Mononuclear cell (primary cell): ENCODE results near the gene PDE4D. TPM values are rescaled to one million over a fixed set of nuclear protein-coding genes. Genes with fewer than 3 reads are reported as not detected.
"Not testable (repeated sequence)": the region's sequence is repeated elsewhere in the genome, so short reads cannot be mapped to it uniquely, and the experiment has no call there.

Source experiments
- H3K27me3 ChIP-seq: 2 replicates; pipeline ENCODE4 v1.6.0; 2011; ENCODE audit warnings: low read length, control low read depth; ENCODE audit not compliant: insufficient read depth
- H3K4me1 ChIP-seq: 2 replicates; pipeline ENCODE4 v1.5.1; 2011; ENCODE audit warnings: mild to moderate bottlenecking, low read length, control low read depth; ENCODE audit not compliant: insufficient read depth
- H3K4me3 ChIP-seq: 2 replicates; pipeline ENCODE4 v1.5.1; 2011; ENCODE audit warnings: mild to moderate bottlenecking, low read length, moderate library complexity
- H3K9me3 ChIP-seq: 2 replicates; pipeline ENCODE4 v1.5.1; 2011; ENCODE audit warnings: low read depth, mild to moderate bottlenecking, control low read depth, low read length
- total RNA-seq: library from RNA; depleted of rRNA; stranded (reverse); fragments of >200 nt; gene quantifications from one replicate; pipeline ENCODE4 v1.2.3, GENCODE V29; 2012

PDE4D gene
- total RNA-seq, 1 donor = 171 TPM

DNA sequence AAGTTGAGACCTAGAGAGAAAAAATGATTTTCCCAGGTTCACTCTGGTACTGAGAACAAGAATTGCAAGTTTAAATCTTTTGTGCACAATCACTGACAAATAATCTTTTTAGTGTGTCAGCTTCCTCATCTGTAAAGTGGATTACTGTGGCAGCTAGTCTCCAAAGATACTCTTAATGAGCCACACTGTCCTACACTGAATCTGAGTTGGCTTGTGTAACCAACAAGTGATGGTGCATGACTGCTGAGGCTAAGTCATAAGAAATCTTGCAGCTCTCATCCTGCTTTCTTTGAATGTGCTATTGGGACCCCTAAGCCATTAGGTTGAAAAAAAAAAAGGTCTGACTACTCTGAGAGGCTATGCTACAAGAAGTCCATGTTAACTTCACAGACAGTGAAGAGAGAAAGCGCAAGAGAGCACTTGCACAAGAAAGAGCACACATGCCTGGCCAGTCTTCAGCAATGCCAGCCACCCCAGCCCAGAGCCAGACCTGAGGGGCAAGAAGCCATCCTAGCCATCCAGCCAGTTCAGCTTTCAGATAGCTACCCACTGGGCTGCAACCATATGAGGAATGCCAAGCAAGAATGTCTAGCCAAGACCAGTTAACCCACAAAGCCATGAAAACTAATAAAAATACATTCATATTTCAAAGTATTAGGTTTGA, 891.2 kb downstream of the PDE4D start:
- no peaks in the 10 kb centered on the region for H3K9me3 ChIP-seq
- H3K4me1 ChIP-seq = no peaks in the 10 kb centered on the region
- H3K4me3 ChIP-seq = no peak overlapping the region
- H3K27me3 ChIP-seq = no peaks in the 10 kb centered on the region

DNA sequence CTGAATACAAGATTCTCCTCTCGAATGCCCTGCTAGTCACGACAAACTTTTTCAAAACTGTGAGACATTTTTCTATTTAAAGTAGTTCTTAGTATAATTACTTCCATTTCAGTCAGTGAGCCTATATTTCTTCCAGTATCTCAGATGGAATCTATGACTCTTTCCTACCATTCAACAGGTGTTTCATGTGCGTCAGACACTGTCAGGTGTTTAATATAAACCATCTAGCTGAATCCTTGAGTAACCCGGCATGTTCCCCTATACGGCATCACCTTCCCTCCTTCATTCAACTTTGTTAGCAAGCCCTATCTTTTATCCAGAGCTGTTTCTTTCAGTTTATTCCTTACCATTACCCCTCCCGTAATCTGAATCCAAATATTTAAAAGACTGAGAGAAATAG, 891.8 kb downstream of the PDE4D start:
- H3K9me3 ChIP-seq = no peaks in the 10 kb centered on the region
- H3K4me3 ChIP-seq = no peak overlapping the region
- no peaks in the 10 kb centered on the region for H3K27me3 ChIP-seq
- no peaks in the 10 kb centered on the region for H3K4me1 ChIP-seq

DNA sequence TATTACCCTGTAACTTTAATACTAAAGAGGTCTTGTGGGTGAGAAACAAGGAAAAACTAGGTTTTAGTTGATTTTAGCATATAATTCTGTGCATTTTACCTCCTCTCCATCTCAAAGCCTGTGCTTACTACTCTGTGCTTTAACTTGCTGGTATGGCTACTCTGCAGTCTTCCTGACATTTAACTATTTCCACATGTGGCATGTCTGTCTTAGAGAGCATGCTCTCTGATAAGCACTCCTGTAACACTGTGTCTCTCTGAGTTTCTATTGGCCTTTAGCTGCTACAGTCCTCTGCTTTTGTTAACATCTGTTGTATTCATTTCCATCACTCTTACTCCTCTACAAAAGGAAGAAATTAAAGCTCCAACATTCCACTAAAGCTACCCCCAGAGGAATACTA, 892.4 kb downstream of the PDE4D start:
- Histone ChIP-seq H3K9me3 (no peaks in the 10 kb centered on the region), H3K4me1 (no peaks in the 10 kb centered on the region), H3K27me3 (no peaks in the 10 kb centered on the region), H3K4me3 (no peak overlapping the region)

DNA sequence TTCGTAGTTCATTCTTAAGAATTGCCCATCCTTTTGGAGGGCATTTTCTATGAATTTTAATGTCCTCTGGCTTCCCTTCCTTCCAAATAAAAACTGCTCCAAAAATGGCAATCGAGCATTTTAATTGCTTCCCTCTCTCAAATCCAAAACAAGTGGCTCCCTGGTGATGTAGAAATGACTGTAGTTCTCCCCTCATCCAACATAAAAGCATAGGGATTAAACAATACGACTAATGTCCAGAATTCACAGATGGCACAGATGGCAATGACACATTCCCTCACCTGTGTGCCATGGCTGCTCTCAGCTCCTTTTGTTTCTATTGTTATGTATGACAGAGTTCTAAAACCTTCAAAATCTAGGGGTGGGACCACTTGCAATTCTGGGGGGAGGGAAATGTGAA, 893.3 kb downstream of the PDE4D start:
- Histone ChIP-seq H3K4me1 (no peaks in the 10 kb centered on the region), H3K9me3 (no peaks in the 10 kb centered on the region), H3K4me3 (no peak overlapping the region), H3K27me3 (no peaks in the 10 kb centered on the region)

DNA sequence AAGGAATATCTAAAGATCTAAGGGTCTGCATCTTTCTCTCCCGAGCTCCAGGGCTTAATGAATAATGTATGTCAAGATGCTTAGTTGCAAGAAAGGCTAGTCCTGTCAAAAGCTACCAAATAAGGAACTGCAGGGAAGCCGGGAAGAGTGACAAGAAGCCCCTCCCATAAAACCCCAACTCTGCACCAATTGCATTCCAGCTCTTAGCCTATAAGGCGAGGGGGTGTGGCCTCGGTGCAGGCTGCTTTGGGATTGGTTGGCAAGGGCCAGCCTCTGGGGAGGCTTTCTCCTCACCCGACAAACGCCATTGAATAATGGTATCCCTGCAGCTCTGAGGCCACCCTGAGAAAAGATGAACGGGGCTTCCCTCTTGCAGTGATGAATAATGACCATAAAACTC, 893.7 kb downstream of the PDE4D start:
- H3K9me3 ChIP-seq = no peaks in the 10 kb centered on the region
- H3K4me1 ChIP-seq = no peaks in the 10 kb centered on the region
- no peaks in the 10 kb centered on the region for H3K27me3 ChIP-seq
- no peak overlapping the region for H3K4me3 ChIP-seq

DNA sequence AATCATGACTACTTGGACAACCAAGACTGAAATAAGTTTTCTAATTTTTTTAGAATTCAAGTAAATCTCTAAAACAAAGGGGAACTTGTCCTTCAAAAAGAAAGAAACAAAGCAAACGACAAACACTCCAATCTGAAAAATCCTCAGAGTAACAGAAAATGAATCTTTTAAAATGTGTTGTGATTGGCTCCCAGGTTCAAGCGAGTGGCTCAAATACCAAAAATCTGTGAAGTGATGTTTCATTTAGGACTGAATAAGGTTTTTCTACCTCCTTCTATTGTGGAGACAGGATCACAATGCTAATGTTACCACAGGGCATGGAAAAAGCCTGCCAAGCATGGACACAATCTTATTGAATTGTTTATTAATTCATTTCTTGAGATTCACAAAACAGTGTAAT, 895.0 kb downstream of the PDE4D start:
- Histone ChIP-seq H3K4me3 (no peak overlapping the region), H3K9me3 (no peaks in the 10 kb centered on the region), H3K27me3 (no peaks in the 10 kb centered on the region), H3K4me1 (no peaks in the 10 kb centered on the region)

DNA sequence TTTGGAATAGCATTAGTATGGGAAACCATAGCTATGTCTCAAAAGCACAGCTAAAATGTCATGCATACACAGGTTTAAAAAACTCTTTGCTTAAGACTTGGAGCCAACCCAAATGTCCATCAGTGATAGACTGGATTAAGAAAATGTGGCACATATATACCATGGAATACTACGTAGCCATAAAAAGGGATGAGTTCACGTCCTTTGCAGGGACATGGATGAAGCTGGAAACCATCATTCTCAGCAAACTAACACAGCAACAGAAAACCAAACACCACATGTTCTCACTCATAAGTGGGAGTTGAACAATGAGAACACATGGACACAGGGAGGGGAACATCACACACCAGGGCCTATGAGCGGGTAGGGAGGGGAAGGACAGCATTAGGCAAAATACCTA, 897.7 kb downstream of the PDE4D start:
- not testable (repeated sequence) for H3K4me1 ChIP-seq, H3K9me3 ChIP-seq

DNA sequence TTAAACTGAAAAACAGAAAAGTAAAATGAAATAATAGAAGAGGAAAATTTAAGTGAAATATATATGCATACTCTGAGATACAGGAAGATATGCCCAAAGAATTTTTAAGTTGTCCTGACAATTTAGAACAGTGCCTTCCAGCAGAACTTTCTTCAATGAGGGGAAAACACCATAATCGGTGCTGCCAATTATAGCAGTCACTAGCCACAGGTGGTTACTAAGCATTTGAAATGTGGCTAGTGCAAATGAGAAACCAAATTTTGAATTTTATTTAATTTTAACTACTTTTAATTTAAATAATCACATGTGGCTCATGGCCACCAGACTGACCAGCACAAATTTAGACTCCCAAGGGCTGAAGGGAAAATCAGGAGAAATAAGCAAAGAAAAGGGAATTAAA, 900.1 kb downstream of the PDE4D start:
- no peak overlapping the region for H3K4me3 ChIP-seq
- no peaks in the 10 kb centered on the region for H3K27me3 ChIP-seq
- no peaks in the 10 kb centered on the region for H3K4me1 ChIP-seq
- H3K9me3 ChIP-seq = no peaks in the 10 kb centered on the region

More for the DNA sequence above, 897.7 kb downstream of the PDE4D start:
- H3K4me3 ChIP-seq, H3K27me3 ChIP-seq: not testable (repeated sequence)

DNA sequence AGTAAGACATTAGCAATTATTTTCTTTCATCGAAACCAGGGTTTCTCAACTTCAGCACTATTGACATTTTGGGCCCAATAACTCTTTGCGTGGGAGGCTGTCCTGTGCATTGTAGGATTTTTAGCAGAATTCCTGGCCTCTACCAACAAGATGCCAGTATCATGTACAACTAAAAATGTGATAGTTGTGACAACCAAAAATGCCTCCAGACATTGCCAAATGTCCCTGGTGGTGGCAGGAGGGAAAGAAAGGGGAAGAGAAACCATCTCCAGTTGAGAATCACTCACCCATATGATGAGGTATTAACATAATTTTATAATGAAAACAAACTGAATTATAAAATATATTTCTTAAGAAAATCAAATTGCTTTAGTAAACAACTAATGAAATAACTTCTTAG, 904.6 kb downstream of the PDE4D start:
- Histone ChIP-seq H3K9me3 (no peaks in the 10 kb centered on the region), H3K27me3 (no peaks in the 10 kb centered on the region), H3K4me1 (no peaks in the 10 kb centered on the region), H3K4me3 (no peak overlapping the region)

DNA sequence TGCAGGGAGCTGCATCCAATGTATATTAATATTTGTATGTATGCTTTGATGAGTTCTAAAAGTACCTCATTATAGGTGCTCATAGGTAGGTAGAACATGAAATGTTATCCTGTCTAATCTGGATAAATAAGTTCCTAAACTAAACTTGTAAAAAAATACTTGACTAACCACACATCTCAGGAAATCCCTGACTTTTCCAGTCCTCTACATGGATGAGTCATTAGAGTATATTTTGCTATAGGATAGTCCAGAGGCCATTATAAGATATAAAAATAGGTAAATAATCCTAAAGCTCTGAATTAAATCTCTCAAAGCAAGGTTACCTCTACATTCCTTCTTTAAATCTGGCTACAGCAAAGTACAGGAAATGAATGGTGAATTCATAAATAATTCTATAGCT, 906.3 kb downstream of the PDE4D start:
- H3K4me1 ChIP-seq = no peaks in the 10 kb centered on the region
- H3K9me3 ChIP-seq = no peaks in the 10 kb centered on the region
- H3K4me3 ChIP-seq = no peak overlapping the region

DNA sequence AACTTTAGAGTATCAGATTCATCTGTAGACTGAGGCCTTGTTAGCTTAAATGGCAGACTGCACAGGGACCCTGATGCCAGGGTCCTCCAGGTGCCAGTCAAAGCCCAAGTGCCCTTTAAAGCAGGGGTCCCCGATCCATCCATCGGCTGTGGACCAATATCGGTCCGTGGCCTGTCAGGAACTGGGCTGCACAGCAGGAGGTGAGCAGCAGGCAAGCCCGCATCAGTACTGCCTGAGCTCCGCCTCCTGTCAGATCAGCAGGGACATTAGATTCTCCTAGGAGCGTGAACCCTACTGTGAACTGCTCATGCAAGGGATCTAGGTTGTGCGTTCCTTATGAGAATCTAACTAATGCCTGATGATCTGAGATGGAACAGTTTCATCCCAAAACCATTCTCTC, 907.2 kb downstream of the PDE4D start:
- Histone ChIP-seq H3K4me3 (no peak overlapping the region), H3K27me3 (no peaks in the 10 kb centered on the region), H3K9me3 (no peaks in the 10 kb centered on the region), H3K4me1 (no peaks in the 10 kb centered on the region)

More for the DNA sequence above, 906.3 kb downstream of the PDE4D start:
- H3K27me3 ChIP-seq = no peaks in the 10 kb centered on the region

DNA sequence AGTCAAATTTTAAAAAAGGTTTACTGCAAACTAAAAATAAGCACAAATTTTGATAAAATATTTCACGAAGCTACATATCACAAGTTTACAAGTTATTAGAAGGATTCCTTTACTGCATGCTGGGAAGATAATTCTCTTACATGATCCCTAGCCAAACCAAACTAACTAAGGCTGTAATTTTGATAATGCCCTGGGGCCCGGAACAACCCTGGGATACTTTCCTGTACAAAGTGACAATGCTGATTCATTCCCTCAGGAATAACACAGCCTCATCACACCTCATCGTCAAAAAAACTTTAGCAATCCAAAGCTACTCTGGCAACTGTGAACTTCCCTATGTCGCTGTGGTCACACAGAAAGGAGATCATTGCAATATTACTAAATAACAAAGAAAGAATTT, 907.8 kb downstream of the PDE4D start:
- Histone ChIP-seq H3K4me1 (no peaks in the 10 kb centered on the region), H3K27me3 (no peaks in the 10 kb centered on the region), H3K9me3 (no peaks in the 10 kb centered on the region), H3K4me3 (no peak overlapping the region)

DNA sequence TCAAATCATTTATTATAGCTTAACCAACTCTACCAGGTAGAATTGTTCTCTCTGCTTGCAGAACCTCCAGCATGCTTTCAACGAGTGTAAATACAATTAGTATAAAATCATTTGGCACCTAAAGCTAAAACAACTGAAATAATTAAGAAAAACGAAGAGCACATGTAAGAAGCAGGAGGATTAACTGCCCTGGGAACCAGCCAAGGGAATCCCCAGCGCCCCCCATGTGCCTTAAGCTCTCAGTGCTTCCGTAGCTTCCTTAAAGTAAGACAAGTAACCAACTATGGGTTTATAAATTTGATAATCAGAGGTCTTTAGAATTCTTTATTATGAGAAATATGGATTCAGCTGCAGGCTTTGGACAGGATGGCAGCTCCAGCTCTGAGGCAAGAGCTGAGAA, 908.2 kb downstream of the PDE4D start:
- no peaks in the 10 kb centered on the region for H3K27me3 ChIP-seq
- no peak overlapping the region for H3K4me3 ChIP-seq
- H3K4me1 ChIP-seq = no peaks in the 10 kb centered on the region
- H3K9me3 ChIP-seq = no peaks in the 10 kb centered on the region

DNA sequence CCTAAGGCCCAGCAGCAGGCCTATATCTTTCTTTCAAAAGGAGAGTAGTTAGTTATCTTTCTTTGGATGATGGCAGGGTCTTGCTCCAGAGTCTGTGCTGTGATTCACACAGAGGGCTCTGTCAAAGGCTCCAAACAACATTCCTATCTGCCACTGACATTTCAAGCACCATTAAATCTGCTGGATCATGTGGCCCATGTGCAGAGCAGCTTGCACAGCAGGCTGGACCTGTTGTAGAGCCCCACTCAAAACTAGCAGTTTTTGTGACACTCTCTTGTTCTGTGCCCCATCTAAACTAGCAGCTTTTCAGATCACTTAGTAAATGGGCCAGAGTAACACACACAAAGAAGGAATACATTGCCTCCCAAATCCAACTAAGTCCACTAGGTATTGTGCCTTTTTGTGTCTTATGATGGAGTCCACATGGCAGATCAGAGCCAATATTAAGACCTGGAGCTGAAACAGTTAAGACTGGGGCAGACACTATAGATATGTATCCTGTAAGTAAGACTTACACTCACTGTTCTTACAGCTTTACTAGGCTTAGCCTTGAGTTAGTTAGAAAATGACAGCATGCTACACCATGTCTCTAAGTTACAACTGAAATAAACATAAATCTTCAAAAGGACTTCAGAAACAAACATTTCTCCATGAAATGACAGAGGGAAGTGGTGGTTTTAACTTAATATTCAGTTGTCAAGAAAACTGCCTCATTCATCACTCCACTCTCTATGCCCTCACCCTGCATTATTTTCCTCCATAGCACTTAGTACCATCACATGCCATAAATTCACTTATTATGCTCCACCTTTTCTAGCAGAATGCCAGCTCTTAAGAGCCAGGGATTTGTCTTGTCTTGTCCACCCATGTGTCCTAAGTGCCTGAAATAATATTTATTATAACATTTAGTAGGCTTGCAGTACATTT, 909.7 kb downstream of the PDE4D start:
- Histone ChIP-seq H3K4me3 (no peak overlapping the region), H3K4me1 (no peaks in the 10 kb centered on the region), H3K9me3 (no peaks in the 10 kb centered on the region), H3K27me3 (no peaks in the 10 kb centered on the region)

DNA sequence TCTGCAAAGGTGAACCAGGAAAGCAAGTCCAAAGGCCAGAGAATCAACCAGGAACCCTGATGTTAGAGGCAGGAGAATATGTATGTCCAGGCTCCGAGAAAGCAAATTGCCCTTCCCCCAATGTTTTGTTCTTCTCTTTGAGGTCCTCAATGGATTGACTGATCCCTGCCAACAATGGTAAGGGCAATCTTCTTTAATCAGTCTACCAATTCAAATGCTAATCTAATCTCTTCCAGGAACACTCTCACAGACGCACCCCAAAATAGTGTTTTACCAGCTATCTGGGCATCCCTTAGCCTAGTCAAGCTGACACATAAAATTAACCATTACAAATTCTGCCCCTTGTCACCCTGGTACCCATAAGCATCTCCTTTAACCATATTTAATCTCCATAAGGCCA, 912.6 kb downstream of the PDE4D start:
- no peaks in the 10 kb centered on the region for H3K4me1 ChIP-seq
- no peak overlapping the region for H3K4me3 ChIP-seq
- no peaks in the 10 kb centered on the region for H3K27me3 ChIP-seq
- no peaks in the 10 kb centered on the region for H3K9me3 ChIP-seq

DNA sequence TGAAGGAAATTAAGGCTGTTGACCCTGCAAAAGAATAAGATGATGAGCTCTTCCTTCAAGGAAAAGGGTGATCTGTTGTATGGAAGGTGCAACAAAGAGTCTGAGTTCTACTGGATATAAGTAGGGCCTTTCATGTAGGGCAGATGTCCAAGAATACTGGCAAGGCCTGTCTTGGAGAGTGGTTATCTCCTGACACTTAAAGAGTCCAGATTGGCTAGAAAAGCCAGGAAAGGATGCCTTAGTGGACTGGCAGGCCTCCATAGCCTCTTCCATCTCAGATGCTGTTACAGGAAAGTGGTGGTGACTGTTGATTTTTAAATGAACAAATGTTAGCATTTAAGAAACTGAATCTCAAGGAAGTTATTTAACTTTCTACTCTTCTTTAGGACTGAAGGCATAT, 914.4 kb downstream of the PDE4D start:
- H3K4me3 ChIP-seq = no peak overlapping the region
- no peaks in the 10 kb centered on the region for H3K27me3 ChIP-seq
- H3K4me1 ChIP-seq = no peaks in the 10 kb centered on the region
- H3K9me3 ChIP-seq = no peaks in the 10 kb centered on the region
